Esophagus (tissue), 2 donors: ENCODE data around the gene SHISA9. TPM values are rescaled to one million over a fixed set of nuclear protein-coding genes. Genes with fewer than 3 reads are reported as not detected.

Experiments used
- H3K27ac ChIP-seq, 2 donors: one replicate each; pipeline ENCODE4 v1.5.1; 2013; ENCODE audit warnings: low read depth in 2 of 2, mild to moderate bottlenecking in 2 of 2, inconsistent platforms in 1 of 2, low read length in 1 of 2, moderate library complexity in 1 of 2
- H3K27me3 ChIP-seq, 2 donors: one replicate each; pipeline ENCODE4 v1.6.1; 2013; ENCODE audit warnings: low read length in 2 of 2, control low read depth in 1 of 2, mild to moderate bottlenecking in 1 of 2; ENCODE audit not compliant: insufficient read depth in 2 of 2, control insufficient read depth in 1 of 2
- H3K36me3 ChIP-seq, 2 donors: one replicate each; pipeline ENCODE4 v1.6.1; 2013; ENCODE audit warnings: low read length in 1 of 2; ENCODE audit not compliant: control insufficient read depth in 2 of 2, insufficient read depth in 2 of 2
- H3K4me1 ChIP-seq, 2 donors: one replicate each; pipeline ENCODE4 v1.6.1; 2013; ENCODE audit warnings: low read length in 1 of 2; ENCODE audit not compliant: control insufficient read depth in 2 of 2, insufficient read depth in 2 of 2
- H3K4me3 ChIP-seq, 2 donors: one replicate each; pipeline ENCODE4 v1.5.1; 2013; ENCODE audit warnings: low read length in 2 of 2, mild to moderate bottlenecking in 2 of 2, low read depth in 1 of 2, moderate library complexity in 1 of 2
- H3K9me3 ChIP-seq, 2 donors: one replicate each; pipeline ENCODE4 v1.6.1; 2013; ENCODE audit warnings: mild to moderate bottlenecking in 2 of 2, low read depth in 1 of 2, low read length in 1 of 2, moderate library complexity in 1 of 2; ENCODE audit not compliant: control insufficient read depth in 2 of 2, insufficient read depth in 1 of 2
- WGBS, 2 donors: extraction: QIAGEN DNeasy Blood & Tissue Kit; methylation state at CpG; one replicate each; pipeline ENCODE4 v1.1.7; 2013; 5-methylcytosine and 5-hydroxymethylcytosine counted together
- polyA plus RNA-seq, 2 donors: library from polyadenylated mRNA; stranded (reverse); fragments of 200-250 nt; gene quantifications; one replicate each; pipeline ENCODE4 v1.2.3, GENCODE V29; 2013
- donor health status: healthy with polysubstance abuse.
- donor health status: Bipolar disorder and iron deficiency.

SHISA9 gene
- polyA plus RNA-seq, 2 donors, result 0.04 to 0.07 TPM

GRCh38 chr16:13108126-13108525, 206.7 kb downstream of the SHISA9 start:
- WGBS, 2 donors, result 69 to 82% methylated on average over 5 of the region's 5 CpGs
- Histone ChIP-seq H3K9me3 (peaks cover 0 to 2% of the 10 kb centered on the region in 2 donors), H3K27me3 (no peaks in the 10 kb centered on the region), H3K36me3 (no peaks in the 10 kb centered on the region), H3K4me3 (no peak overlapping the region), H3K27ac (no peak overlapping the region), H3K4me1 (no peaks in the 10 kb centered on the region)

GRCh38 chr16:13109171-13109570, 207.8 kb downstream of the SHISA9 start:
- H3K27me3 ChIP-seq, result no peaks in the 10 kb centered on the region
- no peak overlapping the region for H3K27ac ChIP-seq
- 89 to 94% methylated on average over 1 of the region's 1 CpG for WGBS, 2 donors
- no peak overlapping the region for H3K4me3 ChIP-seq
- no peaks in the 10 kb centered on the region for H3K36me3 ChIP-seq
- H3K4me1 ChIP-seq, result no peaks in the 10 kb centered on the region
- peaks cover 0 to 2% of the 10 kb centered on the region in 2 donors for H3K9me3 ChIP-seq

GRCh38 chr16:13110124-13110796, 208.9 kb downstream of the SHISA9 start:
- H3K27me3 ChIP-seq, result no peaks in the 10 kb centered on the region
- WGBS, 2 donors, result 36% methylated on average over 7 of the region's 7 CpGs

GRCh38 chr16:13111747-13112146, 210.3 kb downstream of the SHISA9 start:
- Histone ChIP-seq H3K4me1 (no peaks in the 10 kb centered on the region), H3K27me3 (no peaks in the 10 kb centered on the region), H3K27ac (no peak overlapping the region), H3K4me3 (no peak overlapping the region), H3K9me3 (peaks cover 0 to 2% of the 10 kb centered on the region in 2 donors), H3K36me3 (no peaks in the 10 kb centered on the region)
- WGBS, 2 donors, result 76 to 79% methylated on average over 2 of the region's 2 CpGs

More at GRCh38 chr16:13110124-13110796, 208.9 kb downstream of the SHISA9 start:
- no peaks in the 10 kb centered on the region for H3K4me1 ChIP-seq
- H3K36me3 ChIP-seq, result no peaks in the 10 kb centered on the region
- peaks cover 0 to 2% of the 10 kb centered on the region in 2 donors for H3K9me3 ChIP-seq
- H3K4me3 ChIP-seq, result no peak overlapping the region
- H3K27ac ChIP-seq, result no peak overlapping the region

- WGBS, 2 donors, result 62 to 75% methylated on average over 3 of the region's 3 CpGs
- Histone ChIP-seq H3K9me3 (peaks cover 0 to 2% of the 10 kb centered on the region in 2 donors), H3K4me3 (no peak overlapping the region), H3K4me1 (no peaks in the 10 kb centered on the region), H3K27ac (no peak overlapping the region), H3K27me3 (no peaks in the 10 kb centered on the region), H3K36me3 (no peaks in the 10 kb centered on the region)
Observed at GRCh38 chr16:13113741-13114140, 212.3 kb downstream of the SHISA9 start.

- no peaks in the 10 kb centered on the region for H3K27me3 ChIP-seq
- H3K9me3 ChIP-seq, result no peaks in the 10 kb centered on the region
- H3K4me1 ChIP-seq, result no peaks in the 10 kb centered on the region
- no peak overlapping the region for H3K4me3 ChIP-seq
- no peak overlapping the region for H3K27ac ChIP-seq
- 89 to 96% methylated on average over 5 of the region's 5 CpGs for WGBS, 2 donors
- no peaks in the 10 kb centered on the region for H3K36me3 ChIP-seq
Observed at GRCh38 chr16:13118091-13118490, 216.7 kb downstream of the SHISA9 start.

GRCh38 chr16:13120091-13120490, 218.7 kb downstream of the SHISA9 start:
- no peaks in the 10 kb centered on the region for H3K27me3 ChIP-seq
- no peaks in the 10 kb centered on the region for H3K9me3 ChIP-seq
- H3K4me1 ChIP-seq, result no peaks in the 10 kb centered on the region
- 42 to 50% methylated on average over 6 of the region's 6 CpGs for WGBS, 2 donors
- H3K36me3 ChIP-seq, result no peaks in the 10 kb centered on the region
- H3K27ac ChIP-seq, result no peak overlapping the region
- H3K4me3 ChIP-seq, result no peak overlapping the region

- no peak overlapping the region for H3K4me3 ChIP-seq
- H3K4me1 ChIP-seq, result no peaks in the 10 kb centered on the region
- no peaks in the 10 kb centered on the region for H3K9me3 ChIP-seq
- no peak overlapping the region for H3K27ac ChIP-seq
- H3K36me3 ChIP-seq, result no peaks in the 10 kb centered on the region
- WGBS, 2 donors, result 42 to 51% methylated on average over 4 of the region's 4 CpGs
- H3K27me3 ChIP-seq, result no peaks in the 10 kb centered on the region
Observed at GRCh38 chr16:13120557-13120956, 219.2 kb downstream of the SHISA9 start.

GRCh38 chr16:13123991-13124390, 222.6 kb downstream of the SHISA9 start:
- Histone ChIP-seq H3K4me1 (no peaks in the 10 kb centered on the region), H3K36me3 (no peaks in the 10 kb centered on the region), H3K27ac (no peak overlapping the region), H3K4me3 (no peak overlapping the region), H3K27me3 (no peaks in the 10 kb centered on the region), H3K9me3 (no peaks in the 10 kb centered on the region)
- 92 to 94% methylated on average over 3 of the region's 3 CpGs for WGBS, 2 donors

- WGBS, 2 donors, result 50 to 62% methylated on average over 2 of the region's 2 CpGs
- no peaks in the 10 kb centered on the region for H3K36me3 ChIP-seq
- no peaks in the 10 kb centered on the region for H3K4me1 ChIP-seq
- H3K4me3 ChIP-seq, result no peak overlapping the region
- no peak overlapping the region for H3K27ac ChIP-seq
- H3K27me3 ChIP-seq, result no peaks in the 10 kb centered on the region
- no peaks in the 10 kb centered on the region for H3K9me3 ChIP-seq
Observed at GRCh38 chr16:13127144-13127543, 225.7 kb downstream of the SHISA9 start.
